Astrocyte of the hippocampus (primary cell): ENCODE measurements around the gene PRRT2.
"Not testable (repeated sequence)": the region's sequence is repeated elsewhere in the genome, so short reads cannot be mapped to it uniquely, and the experiment has no call there.

Experiments
- DNase-seq: peaks from one replicate; pipeline ENCODE4 v3.0.0; 2011; ENCODE audit warnings: low read depth, low spot score

PRRT2 gene

GRCh38 chr16:29811896-29812665 is at the start of gene PRRT2:
PRRT2 (plus strand) TSS chr16:29812193; CDS start chr16:29813055, 862 bp downstream.
- peak; percentile 79 for DNase-seq

DNA sequence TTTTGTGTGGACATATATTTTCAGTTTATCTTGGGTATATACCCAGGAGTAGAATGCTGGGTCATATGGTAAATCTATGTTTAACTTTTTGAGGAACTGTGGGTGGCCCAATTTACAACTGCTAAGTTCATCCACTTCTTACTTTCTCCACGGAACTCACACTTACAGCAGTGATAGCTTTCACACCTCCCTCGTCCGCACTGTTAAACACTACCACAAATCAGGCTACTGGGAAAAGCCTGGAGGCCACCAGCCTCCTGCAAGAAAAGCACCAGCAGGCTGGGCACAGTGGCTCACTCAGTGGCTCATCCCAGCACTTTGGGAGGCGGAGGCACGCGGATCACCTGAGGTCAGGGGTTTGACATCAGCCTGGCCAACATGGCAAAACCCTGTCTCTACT is 48.7 kb upstream of the PRRT2 start:
- no peak for DNase-seq

DNA sequence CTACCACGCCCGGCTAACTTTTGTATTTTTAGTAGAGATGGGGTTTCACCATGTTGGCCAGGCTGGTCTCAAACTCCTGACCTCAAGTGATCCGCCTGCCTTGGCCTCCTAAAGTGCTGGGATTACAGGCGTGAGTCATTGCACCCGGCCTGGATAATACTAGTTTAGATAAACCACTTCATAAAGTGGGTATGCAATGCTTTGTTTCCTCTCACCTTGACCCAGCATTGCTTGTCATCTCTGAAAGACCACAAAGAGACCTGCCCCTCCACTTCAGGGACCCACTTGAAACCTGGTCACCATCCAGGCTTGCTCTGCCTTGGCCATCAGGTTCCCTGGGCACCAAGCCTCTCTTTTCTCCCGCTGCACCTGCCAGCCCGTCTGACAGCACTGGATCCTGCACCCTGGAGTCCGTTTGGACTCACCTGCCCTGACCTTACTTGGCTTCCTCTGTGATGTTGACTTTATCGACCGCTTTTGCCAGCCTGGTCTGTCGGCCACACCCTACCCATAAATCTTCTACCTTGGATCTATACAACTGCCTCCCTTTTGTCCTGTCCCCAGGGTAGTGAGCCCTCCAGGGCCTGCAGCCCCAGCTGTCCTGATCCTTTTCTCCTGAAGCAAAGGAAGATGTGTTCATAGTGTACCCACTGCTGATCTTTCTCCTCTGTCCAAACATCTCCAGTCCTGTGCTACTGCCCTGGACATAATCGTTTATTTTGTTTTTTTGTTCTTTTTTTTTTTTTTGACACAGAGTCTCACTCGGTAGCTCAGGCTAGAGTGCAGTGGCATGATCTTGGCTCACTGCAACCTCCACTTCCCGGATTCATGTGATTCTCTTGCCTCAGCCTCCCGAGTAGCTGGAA is 46.6 kb upstream of the PRRT2 start:
- DNase-seq = no peak

DNA sequence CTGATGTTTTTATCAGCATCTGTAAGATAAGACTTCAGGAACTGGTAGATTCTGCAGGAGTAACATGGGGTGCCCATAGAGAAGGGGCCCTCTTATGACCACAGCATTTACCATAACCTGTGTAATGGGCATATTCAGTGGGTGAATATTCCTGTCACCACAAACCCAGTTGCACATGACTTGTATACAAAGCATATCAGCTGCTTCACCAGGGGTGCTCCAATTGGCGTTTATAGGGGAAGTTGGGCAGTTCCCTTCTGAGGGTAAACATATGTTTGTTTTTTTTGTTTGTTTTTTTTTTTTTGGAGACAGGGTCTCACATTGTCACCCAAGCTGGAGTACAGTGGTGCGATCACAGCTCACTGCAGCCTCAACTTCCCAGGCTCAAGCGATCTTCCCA is 45.4 kb upstream of the PRRT2 start:
- no peak for DNase-seq

DNA sequence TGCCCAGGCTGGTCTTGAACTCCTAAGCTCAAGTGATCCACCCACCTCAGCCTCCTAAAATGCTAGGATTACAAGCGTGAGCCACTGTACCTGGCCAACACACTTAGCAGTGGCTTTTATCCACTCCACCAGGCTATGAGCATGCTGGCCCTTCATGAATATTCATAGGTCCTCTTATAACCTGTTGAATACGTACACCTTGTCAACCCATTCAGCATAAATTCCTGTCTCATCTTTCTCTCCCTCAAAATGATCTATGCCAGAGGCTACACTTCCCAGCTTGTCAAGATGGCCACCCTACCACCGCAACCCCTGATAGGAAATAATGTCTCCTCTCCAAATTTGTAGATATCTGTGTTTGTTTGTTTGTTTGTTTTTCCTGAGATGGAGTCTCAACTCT is 44.9 kb upstream of the PRRT2 start:
- DNase-seq = no peak

- no peak for DNase-seq
Observed at GRCh38 chr16:29769507-29769906, 42.5 kb upstream of the PRRT2 start.

- no peak for DNase-seq
Observed at GRCh38 chr16:29770250-29770929, 41.6 kb upstream of the PRRT2 start.

GRCh38 chr16:29772330-29772729 is 39.7 kb upstream of the PRRT2 start:
- not testable (repeated sequence) for DNase-seq

DNA sequence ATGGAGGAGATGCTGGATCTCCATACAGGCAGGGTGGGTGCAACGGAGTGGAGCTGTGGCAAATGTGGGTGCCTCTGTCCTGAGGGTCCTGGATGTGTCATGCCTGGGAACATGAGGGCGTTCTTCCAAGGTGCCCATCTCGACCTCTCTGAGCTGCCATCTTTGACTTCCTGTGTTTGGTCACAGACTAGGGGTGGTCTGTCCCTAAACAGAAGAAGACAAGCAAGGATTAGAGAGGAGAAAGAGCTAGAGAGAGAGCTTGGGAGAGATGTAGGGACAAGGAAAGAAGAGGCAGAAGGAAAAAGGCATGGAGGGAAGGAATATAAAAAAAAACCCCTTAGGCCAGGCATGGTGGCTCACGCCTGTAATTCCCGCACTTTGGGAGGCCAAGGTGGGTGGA is 37.3 kb upstream of the PRRT2 start:
- no peak for DNase-seq

- peak; percentile 13 for DNase-seq
Observed at GRCh38 chr16:29775742-29776408, 36.1 kb upstream of the PRRT2 start.

DNA sequence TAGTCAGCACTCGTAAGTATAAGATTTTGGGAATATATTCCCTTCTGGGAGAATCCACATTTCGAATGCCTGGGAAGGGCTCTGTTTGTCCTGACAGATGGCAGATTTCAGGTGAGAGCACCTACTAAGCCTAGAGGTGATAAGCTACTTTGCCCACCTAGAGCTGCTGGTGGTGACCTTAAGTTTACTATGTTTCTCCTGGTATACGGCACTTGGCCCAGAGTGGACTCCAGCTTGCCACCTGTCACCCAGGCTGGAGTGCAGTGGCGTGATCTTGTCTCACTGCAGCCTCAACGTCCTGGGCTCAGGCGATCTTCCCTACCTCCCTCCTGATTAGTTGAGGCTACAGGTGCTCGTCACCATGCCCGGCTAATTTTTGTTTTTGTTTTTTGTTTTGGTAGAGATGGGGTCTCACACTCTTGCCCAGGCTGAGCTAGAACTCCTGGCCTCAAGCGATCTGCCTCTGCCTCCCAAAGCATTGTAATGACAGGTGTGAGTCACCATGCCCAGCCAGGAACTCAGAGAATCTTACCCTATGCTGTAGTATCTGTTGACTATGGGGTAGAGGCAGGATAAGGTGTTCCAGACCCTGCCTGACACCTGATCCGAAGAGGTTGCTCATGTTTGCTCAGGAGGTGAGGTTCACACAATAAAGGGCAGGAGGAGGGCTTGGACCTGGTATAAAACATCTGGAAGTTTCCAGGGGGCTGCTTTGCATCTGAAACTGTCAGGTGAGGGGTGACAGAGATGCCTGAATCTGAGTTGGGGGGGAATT is 34.2 kb upstream of the PRRT2 start, which contains the start of gene ZG16:
Gene ZG16, plus strand, starts transcription at position 681 of the 775 bp plus-strand sequence. CDS start 1,011 bp downstream, outside the sequence.
- no peak for DNase-seq

DNA sequence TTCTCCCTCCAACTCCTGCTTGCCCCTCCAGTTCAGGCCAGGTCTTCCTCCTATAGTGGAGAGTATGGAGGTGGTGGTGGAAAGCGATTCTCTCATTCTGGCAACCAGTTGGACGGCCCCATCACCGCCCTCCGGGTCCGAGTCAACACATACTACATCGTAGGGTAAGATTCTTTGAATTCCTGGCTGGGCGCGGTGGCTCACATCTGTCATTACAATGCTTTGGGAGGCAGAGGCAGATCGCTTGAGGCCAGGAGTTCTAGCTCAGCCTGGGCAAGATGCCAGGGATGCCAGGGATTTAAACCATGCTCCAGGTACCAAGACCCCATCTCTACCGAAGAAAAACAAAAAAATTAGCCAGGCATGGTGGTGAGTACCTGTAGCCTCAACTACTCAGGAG is 32.5 kb upstream of the PRRT2 start:
- no peak for DNase-seq

- DNase-seq = not testable (repeated sequence)
Observed at GRCh38 chr16:29783094-29783953, 28.7 kb upstream of the PRRT2 start.

GRCh38 chr16:29784157-29784556 is 27.8 kb upstream of the PRRT2 start:
- DNase-seq = no peak

DNA sequence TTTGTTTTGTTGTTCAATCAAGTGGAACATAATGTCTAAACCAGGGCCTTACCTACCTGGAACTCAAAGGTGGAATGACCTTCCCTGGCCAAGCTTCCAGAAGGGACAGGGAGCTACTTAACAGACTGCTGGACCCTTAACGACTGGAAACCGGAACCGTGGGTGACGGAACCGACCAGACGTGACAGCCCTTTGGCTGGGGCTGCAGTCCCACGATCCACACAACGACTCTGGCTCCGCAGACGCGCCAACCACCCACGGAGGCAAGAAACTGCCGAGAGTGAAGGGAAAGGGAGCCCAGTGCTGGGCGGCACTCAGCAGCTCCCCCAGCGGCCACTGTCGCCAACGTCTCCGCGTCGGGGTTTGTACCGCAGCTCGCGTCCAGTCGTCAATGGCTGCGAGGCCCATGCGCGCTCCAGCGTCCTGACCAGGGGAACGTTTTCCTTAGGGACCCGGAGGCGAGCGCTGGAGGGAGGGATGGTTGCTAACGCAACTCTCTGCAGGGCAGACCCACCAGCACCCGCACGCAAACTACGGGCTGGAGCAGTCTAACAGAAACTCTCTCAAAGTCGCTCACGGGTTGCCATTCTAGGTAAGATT is 27.0 kb upstream of the PRRT2 start:
- DNase-seq = peak; percentile 77

- not testable (repeated sequence) for DNase-seq
Observed at GRCh38 chr16:29787155-29787554, 24.8 kb upstream of the PRRT2 start.

- no peak for DNase-seq
Observed at GRCh38 chr16:29789775-29790182, 22.2 kb upstream of the PRRT2 start.

GRCh38 chr16:29790183-29790948 is 21.6 kb upstream of the PRRT2 start, which contains the start of gene KIF22:
KIF22 (plus strand) TSS chr16:29790751; CDS start chr16:29790760, 9 bp downstream.
- DNase-seq = peak; percentile 100
